A673 (cell line): ENCODE measurements around the gene RUNX2.

Source experiments
- EZH2 ChIP-seq: fragments of 200-600 bp; sonication (generic); IDR thresholded peaks from 2 replicates; pipeline ENCODE4 v1.6.1; 2017; ENCODE audit warnings: borderline replicate concordance, low read depth, mild to moderate bottlenecking, mixed read lengths, antibody characterized with exemption, low read length; ENCODE audit not compliant: poor library complexity, severe bottlenecking
- TF ChIP-seq, protein P1 (sequence below): fragments of 300-800, 200-600 bp; sonication (generic); conservative IDR thresholded peaks from 2 replicates; pipeline ENCODE4 v1.5.1; 2017; ENCODE audit warnings: low read depth, mild to moderate bottlenecking, antibody characterized with exemption, low read length, moderate library complexity, mixed read lengths

DNA sequence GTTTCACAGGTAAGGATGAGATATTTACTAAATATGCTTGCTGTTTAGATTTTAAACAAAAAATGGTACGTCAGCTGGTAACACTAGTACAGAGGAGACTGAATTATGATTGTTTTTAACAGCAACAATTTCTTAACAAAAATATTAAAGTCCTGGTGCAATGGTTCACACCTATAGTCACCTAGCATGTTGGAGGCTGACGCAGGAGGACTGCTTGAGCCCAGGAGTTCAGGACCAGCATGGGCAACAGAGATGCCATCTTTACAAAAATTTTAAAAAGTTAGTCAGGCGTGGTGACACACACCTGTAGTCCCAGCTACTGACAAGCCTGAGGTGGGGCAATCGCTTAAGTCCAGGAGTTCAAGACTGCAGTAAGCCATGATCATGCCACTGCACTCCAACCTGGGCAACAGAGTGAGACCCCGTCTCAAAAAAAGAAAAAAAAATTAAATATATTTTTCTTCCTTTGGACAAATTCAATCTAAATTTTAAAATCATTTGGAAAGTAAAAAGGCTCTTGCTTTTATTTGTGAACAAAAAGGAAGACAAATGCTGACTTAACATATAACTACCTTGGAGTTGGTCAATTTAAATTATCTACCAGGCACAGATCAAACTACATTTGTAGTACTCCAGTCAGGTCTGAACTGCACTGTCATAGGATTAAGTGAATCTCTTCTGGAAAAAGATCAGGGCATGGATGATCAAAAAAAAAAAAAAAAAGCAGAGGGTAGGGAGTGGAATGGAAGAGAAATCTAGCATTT is 38.2 kb upstream of the RUNX2 start:
- TF ChIP-seq, protein P1, sequence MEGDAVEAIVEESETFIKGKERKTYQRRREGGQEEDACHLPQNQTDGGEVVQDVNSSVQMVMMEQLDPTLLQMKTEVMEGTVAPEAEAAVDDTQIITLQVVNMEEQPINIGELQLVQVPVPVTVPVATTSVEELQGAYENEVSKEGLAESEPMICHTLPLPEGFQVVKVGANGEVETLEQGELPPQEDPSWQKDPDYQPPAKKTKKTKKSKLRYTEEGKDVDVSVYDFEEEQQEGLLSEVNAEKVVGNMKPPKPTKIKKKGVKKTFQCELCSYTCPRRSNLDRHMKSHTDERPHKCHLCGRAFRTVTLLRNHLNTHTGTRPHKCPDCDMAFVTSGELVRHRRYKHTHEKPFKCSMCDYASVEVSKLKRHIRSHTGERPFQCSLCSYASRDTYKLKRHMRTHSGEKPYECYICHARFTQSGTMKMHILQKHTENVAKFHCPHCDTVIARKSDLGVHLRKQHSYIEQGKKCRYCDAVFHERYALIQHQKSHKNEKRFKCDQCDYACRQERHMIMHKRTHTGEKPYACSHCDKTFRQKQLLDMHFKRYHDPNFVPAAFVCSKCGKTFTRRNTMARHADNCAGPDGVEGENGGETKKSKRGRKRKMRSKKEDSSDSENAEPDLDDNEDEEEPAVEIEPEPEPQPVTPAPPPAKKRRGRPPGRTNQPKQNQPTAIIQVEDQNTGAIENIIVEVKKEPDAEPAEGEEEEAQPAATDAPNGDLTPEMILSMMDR, result no peak
- no peak for TF ChIP-seq EZH2
